Spleen (tissue), 11 donors: ENCODE data around the gene POLA1. TPM values are rescaled to one million over a fixed set of nuclear protein-coding genes. Genes with fewer than 3 reads are reported as not detected.

ENCODE experiments used
- DNase-seq: peaks from one replicate; pipeline ENCODE4 v3.0.0-alpha.2; 2020
- H3K27ac ChIP-seq, 8 donors: fragments of 200-600 bp; sonication (generic) in 7 of 8; 1 replicate in 4 of 8; 2 replicates in 4 of 8; pipeline versions ENCODE4 v1.5.0 to v1.8.0; 2016 to 2021; ENCODE audit warnings: inconsistent platforms in 4 of 8, mild to moderate bottlenecking in 4 of 8, moderate library complexity in 1 of 8
- H3K27me3 ChIP-seq, 7 donors: fragments of 200-600 bp; sonication (generic) in 6 of 7; replicated peaks in 1 of 7; 1 replicate in 4 of 7; 2 replicates in 3 of 7; pipeline versions ENCODE4 v1.5.0 to v1.8.0; 2016 to 2021; ENCODE audit warnings: inconsistent platforms in 3 of 7, mild to moderate bottlenecking in 1 of 7
- H3K36me3 ChIP-seq, 6 donors: fragments of 200-600 bp; sonication (generic) in 5 of 6; 1 replicate in 4 of 6; 2 replicates in 2 of 6; pipeline versions ENCODE4 v1.5.0 to v1.8.0; 2016 to 2021; ENCODE audit warnings: inconsistent platforms in 2 of 6
- H3K4me1 ChIP-seq, 6 donors: fragments of 200-600 bp; sonication (generic) in 5 of 6; 1 replicate in 3 of 6; 2 replicates in 3 of 6; pipeline versions ENCODE4 v1.5.0 to v1.8.0; 2016 to 2021; ENCODE audit warnings: inconsistent platforms in 3 of 6
- H3K4me3 ChIP-seq, 8 donors: fragments of 200-600 bp; sonication (generic) in 7 of 8; 1 replicate in 4 of 8; 2 replicates in 4 of 8; pipeline versions ENCODE4 v1.5.0 to v1.8.0; 2016 to 2021; ENCODE audit warnings: inconsistent platforms in 4 of 8, mild to moderate bottlenecking in 4 of 8, moderate library complexity in 2 of 8
- H3K9me3 ChIP-seq, 8 donors: fragments of 200-600 bp; sonication (generic) in 7 of 8; 1 replicate in 4 of 8; 2 replicates in 4 of 8; pipeline versions ENCODE4 v1.5.0 to v1.8.0; 2016 to 2021; ENCODE audit warnings: inconsistent platforms in 4 of 8
- CTCF ChIP-seq, 11 experiments: fragments of 200-600 bp in 7 of 11; fragments of 450-650 bp in 4 of 11; sonication (generic) in 4 of 11; IDR thresholded peaks in 8 of 11; conservative IDR thresholded peaks in 3 of 11; 1 replicate in 7 of 11; 2 replicates in 4 of 11; pipeline versions ENCODE4 v1.4.0 to v1.8.0; 2016 to 2021; ENCODE audit warnings: antibody characterized with exemption in 11 of 11, inconsistent platforms in 4 of 11, mild to moderate bottlenecking in 1 of 11
- POLR2A ChIP-seq, 3 donors: fragments of 450-650 bp; IDR thresholded peaks; one replicate each; pipeline ENCODE4 v1.5.1; 2017; ENCODE audit warnings: antibody characterized with exemption in 3 of 3, mild to moderate bottlenecking in 1 of 3
- POLR2AphosphoS5 ChIP-seq, 3 donors: sonication (generic); formaldehyde crosslinking; IDR thresholded peaks; one replicate each; pipeline ENCODE4 v1.5.1; 2017; ENCODE audit warnings: antibody characterized with exemption in 3 of 3
- WGBS, 5 donors: extraction: QIAGEN DNeasy Blood & Tissue Kit in 3 of 5; methylation state at CpG; one replicate each; pipeline versions ENCODE4 v1.1.5 to v1.1.7; 2013 to 2018; 5-methylcytosine and 5-hydroxymethylcytosine counted together
- intact Hi-C: fragments of 100-400 bp; cut with DNase I; formaldehyde crosslinking; loops from one replicate; pipeline ENCODE4 v1.15.0; 2023; ENCODE audit warnings: low total_unique reads
- polyA plus RNA-seq, 3 donors: library from polyadenylated mRNA; stranded (reverse); fragments of 200-250 nt; gene quantifications; one replicate each; pipeline ENCODE4 v1.2.1, GENCODE V29; 2013
- total RNA-seq, 7 donors: library from RNA; depleted of rRNA in 3 of 7; stranded (reverse); fragments of >200 nt in 3 of 7; fragmentation: NEBNext Ultra II Directional in 4 of 7; extraction: Animal tissue kit (Norgen Biotek cat#: 25700) in 4 of 7; gene quantifications; one replicate each; pipeline versions ENCODE4 v1.1.0 to v1.2.1, GENCODE V29; 2016 to 2021
- donor health status: healthy with polysubstance abuse.
- donor health status: DM: no; HTN: no; CAD: no; lungs with moderate emphysema.
- donor health status: DM: no; HTN: no; CAD: no.
- donor health status: Bipolar disorder and iron deficiency.
- donor health status: healthy.
- donor health status: DM: no; HTN: no; CAD: no.
- donor health status: DM: yes; HTN: yes; CAD: no.

POLA1 gene
- total and polyA plus RNA-seq, 10 donors, result 2.1 to 15.4 (median 10.6) TPM

GRCh38 chrX:24718771-24719170 is 25.1 kb downstream of the POLA1 start:
- Histone ChIP-seq H3K27me3 (no peaks in the 10 kb centered on the region), H3K36me3 (peaks cover 0 to 86% (median 10%) of the 10 kb centered on the region in 6 donors), H3K27ac (no peak overlapping the region), H3K4me3 (no peak overlapping the region), H3K9me3 (no peaks in the 10 kb centered on the region), H3K4me1 (no peaks in the 10 kb centered on the region)
- intact Hi-C loops, result no loop called here
- WGBS, 5 donors, result 78 to 97% (median 96%) methylated on average over 4 of the region's 4 CpGs
- TF ChIP-seq POLR2A (IDR thresholded peaks at IDR 0.05), result no peak
- no peak for TF ChIP-seq POLR2AphosphoS5 (IDR thresholded peaks at IDR 0.05)
- DNase-seq, result no peak

GRCh38 chrX:24720036-24720435 is 26.3 kb downstream of the POLA1 start:
- 52 to 65% (median 61%) methylated on average over 3 of the region's 3 CpGs for WGBS, 5 donors
- no peak for DNase-seq

GRCh38 chrX:24728530-24728929 is 34.8 kb downstream of the POLA1 start:
- Histone ChIP-seq H3K4me3 (no peak overlapping the region), H3K27ac (no peak overlapping the region), H3K4me1 (no peaks in the 10 kb centered on the region), H3K9me3 (no peaks in the 10 kb centered on the region), H3K36me3 (peaks cover 0 to 62% (median 3%) of the 10 kb centered on the region in 6 donors), H3K27me3 (no peaks in the 10 kb centered on the region)
- 65 to 96% (median 84%) methylated on average over 3 of the region's 3 CpGs for WGBS, 5 donors
- no peak for TF ChIP-seq POLR2A (IDR thresholded peaks at IDR 0.05)
- no peak for TF ChIP-seq POLR2AphosphoS5 (IDR thresholded peaks at IDR 0.05)
- TF ChIP-seq CTCF (IDR thresholded peaks at IDR 0.05 in 8 of 11, conservative IDR thresholded peaks at IDR 0.05 in 3 of 11), result no peak
- DNase-seq, result no peak
- intact Hi-C loops, result no loop called here

More at GRCh38 chrX:24720036-24720435, 26.3 kb downstream of the POLA1 start:
- TF ChIP-seq CTCF (IDR thresholded peaks at IDR 0.05 in 8 of 11, conservative IDR thresholded peaks at IDR 0.05 in 3 of 11) (no peak), POLR2AphosphoS5 (IDR thresholded peaks at IDR 0.05) (no peak)
- H3K4me1 ChIP-seq, result no peaks in the 10 kb centered on the region
- intact Hi-C loops, result no loop called here
- no peak overlapping the region for H3K4me3 ChIP-seq
- no peaks in the 10 kb centered on the region for H3K9me3 ChIP-seq
- H3K36me3 ChIP-seq, result peaks cover 0 to 81% (median 10%) of the 10 kb centered on the region in 6 donors
- no peaks in the 10 kb centered on the region for H3K27me3 ChIP-seq
- H3K27ac ChIP-seq, result no peak overlapping the region

- H3K4me3 ChIP-seq, result no peak overlapping the region
- DNase-seq, result no peak
- no peaks in the 10 kb centered on the region for H3K27me3 ChIP-seq
- TF ChIP-seq POLR2AphosphoS5 (IDR thresholded peaks at IDR 0.05) (no peak), POLR2A (IDR thresholded peaks at IDR 0.05) (no peak), CTCF (IDR thresholded peaks at IDR 0.05 in 8 of 11, conservative IDR thresholded peaks at IDR 0.05 in 3 of 11) (no peak)
- intact Hi-C loops, result no loop called here
- no peaks in the 10 kb centered on the region for H3K4me1 ChIP-seq
- H3K27ac ChIP-seq, result no peak overlapping the region
- no peaks in the 10 kb centered on the region for H3K9me3 ChIP-seq
- peaks cover 0 to 29% (median 3%) of the 10 kb centered on the region in 6 donors for H3K36me3 ChIP-seq
- 59 to 82% (median 81%) methylated on average over 6 of the region's 6 CpGs for WGBS, 5 donors
Measured at GRCh38 chrX:24732766-24733500, 39.2 kb downstream of the POLA1 start.
